Measurements from ENCODE around the gene TMEM273.

The TMEM273 gene

DNA sequence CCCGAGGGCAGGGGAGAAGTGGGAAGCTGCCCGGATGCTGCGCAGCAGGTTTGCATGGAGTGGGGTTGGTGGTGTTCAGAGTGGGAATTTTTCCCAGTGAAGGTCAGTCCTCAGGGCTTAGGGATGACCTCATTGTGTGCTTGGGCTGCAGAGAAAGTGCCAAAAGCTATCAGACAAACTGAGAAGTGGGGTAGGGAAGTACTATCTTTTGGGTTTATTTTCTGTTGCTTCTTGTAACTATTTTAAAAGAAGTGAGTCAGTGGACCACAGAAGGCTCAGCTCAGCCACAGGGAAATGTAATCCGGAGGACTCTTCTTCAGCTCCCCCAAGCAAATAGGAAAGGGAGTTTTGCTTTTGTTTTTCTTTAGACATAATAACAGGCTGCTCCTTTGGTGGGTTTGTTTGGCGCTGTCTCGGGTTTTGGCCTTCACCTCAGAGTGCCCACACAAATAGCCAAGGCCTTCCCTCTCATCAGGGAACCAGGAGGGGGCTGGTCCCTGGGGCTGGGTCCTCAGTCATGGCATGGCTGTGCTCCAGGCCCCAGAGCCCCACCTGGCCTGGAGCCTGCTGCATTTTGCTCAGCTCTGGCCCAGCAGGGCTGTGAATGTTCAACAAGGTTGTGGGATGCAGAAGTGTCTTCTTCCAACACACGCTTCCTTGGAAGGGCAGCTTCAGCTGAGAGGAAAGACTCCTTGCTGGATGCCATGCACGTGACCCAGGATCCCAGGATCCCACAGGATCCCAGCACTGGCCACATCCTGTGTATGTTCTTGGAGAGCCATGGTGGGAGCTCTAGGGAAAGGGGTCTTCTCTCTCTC, 49.0 kb downstream of the TMEM273 start:
- no peak for DNase-seq

DNA sequence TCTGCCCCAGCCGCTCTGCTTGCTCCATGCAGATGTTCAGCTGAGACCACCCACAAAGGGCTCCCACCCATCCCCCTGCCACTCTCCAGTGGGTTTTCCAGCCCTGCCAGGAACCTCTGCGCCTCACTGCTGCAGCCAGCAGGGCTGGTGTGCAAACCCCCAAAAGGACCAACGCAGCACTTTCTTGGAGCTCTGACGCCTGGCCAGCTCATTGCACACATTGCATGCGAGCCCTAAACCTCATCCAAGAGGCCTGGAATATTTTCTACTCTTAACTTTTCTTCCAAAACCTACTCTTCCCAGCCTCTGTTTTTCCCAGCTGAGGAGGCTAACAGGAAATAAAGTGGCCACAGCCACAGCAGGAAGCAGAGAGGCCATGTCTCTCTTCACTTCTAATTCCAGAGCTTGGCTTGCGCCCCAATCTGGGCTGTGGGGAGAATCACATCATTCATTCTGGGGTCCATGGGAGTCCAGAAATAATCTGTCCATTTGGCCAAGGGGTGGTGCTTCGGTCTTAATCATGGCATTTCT, 49.8 kb downstream of the TMEM273 start:
- no peak for DNase-seq

DNA sequence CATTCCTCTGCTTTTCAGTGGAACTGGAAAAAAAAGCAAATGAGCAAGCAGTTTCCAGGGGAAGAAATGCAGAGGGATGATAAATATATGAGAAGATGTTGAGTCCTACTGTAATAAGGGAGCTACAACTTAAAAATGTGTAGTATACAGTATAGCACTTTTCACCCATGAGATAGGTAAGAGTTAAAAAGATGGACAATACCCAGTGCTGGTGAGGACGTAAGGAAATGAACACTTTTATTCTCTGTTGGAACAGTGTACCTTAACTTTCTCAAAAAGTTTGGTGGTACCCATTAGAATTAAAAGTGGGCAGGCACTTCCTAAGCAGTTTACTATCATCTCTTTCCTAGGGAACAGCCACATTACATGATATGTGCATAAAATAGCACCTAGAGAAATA, 51.7 kb downstream of the TMEM273 start:
- no peak for DNase-seq

DNA sequence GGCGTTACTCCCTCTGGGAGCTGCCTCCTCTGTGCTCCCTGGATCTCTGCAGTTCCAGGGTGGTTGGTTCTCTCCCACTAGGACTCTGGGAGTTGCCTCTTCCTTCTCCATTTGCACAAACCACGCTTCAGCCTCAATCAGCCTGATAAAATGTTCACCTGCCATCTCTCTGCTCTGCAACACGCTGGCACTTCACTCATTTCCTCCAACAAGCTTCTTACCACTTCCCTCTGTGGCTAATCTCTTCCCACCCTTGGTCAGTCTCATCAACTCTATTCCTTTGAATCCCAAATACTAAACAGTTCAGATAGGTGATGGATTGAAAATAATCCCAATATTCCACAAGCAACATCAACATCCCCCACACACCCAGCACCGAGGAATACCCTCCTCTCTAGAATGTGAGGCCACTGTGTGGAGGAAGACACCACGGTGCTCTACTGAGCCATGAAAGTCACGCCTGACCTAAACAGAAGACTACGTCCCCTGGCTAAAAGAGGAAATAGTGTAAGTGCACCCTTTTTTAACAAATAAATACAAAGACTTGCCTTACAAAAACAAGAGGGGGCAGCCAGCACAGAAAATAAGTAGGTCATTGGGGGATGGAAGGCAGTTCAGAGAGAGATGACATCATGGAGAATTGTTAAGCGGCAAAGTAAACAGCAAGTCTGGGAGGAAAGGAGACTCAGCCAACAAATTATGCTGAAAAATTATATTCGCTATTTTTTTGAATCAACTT, 52.4 kb downstream of the TMEM273 start:
- no peak for DNase-seq

DNA sequence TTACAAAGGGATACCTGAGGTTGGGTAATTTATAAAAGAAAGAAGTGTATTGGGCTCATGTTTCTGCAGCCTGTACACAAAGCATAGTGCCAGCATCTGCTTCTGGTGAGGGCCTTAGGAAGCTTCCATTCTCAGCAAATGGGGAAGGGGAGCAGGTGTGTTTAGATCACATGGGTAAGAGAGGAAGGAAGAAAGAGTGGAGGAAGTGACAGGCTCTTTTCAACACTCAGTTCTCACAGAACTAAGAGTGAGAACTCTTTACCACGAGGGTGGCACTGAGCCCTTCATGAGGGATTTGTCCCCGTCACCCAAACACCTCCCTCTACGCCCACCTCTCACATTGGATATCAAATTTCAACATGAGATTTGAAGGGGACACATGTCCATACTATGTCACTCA, 53.9 kb downstream of the TMEM273 start:
- DNase-seq = no peak

DNA sequence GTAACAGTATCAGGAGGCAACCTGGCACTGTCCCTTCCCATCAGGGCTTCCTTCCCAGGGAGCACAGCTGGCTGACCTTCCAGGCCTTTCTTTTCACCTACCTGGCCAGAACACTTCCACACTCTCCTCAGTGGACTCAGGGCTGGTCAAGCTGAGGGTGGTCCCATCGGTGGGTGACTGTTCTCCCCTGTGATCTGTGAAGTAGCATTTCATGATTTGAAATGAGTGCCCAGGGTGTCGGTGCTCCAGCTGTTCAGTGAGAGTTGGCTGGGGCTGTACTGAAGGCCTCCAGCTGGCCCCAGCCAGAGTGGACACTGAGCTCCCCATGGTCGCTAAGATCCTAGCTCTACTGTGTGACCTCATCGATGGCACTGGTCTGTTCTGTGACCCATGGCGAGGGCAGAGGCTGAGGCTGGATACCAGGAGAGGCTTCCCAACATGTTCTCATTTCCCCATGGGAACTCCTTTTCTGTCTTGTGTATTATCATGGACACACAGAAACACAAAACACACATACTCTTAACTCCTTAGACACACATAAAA, 54.4 kb downstream of the TMEM273 start, which contains the start of gene FAM170B:
Gene FAM170B, minus strand, starts transcription at position 316 of the 543 bp plus-strand sequence. Its CDS starts 103 bp downstream, at position 213.
- DNase-seq = no peak

DNA sequence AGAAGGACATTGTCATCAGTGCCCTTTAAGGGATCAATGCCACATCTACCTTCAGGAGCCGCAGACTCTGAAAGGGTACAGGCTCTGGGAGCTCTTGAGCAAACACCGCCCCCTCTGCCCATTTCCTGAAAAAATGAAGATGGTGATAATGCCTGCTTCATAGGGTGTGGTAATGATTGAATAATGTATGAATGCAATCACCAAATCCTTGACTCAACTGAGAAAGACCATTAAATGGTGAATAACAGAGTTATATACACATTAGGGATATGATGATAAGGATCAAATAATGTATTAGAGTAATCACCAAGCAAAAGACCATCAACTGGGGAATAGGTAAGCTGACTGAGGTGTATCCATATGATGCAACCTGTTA, 55.8 kb downstream of the TMEM273 start:
- no peak for DNase-seq

DNA sequence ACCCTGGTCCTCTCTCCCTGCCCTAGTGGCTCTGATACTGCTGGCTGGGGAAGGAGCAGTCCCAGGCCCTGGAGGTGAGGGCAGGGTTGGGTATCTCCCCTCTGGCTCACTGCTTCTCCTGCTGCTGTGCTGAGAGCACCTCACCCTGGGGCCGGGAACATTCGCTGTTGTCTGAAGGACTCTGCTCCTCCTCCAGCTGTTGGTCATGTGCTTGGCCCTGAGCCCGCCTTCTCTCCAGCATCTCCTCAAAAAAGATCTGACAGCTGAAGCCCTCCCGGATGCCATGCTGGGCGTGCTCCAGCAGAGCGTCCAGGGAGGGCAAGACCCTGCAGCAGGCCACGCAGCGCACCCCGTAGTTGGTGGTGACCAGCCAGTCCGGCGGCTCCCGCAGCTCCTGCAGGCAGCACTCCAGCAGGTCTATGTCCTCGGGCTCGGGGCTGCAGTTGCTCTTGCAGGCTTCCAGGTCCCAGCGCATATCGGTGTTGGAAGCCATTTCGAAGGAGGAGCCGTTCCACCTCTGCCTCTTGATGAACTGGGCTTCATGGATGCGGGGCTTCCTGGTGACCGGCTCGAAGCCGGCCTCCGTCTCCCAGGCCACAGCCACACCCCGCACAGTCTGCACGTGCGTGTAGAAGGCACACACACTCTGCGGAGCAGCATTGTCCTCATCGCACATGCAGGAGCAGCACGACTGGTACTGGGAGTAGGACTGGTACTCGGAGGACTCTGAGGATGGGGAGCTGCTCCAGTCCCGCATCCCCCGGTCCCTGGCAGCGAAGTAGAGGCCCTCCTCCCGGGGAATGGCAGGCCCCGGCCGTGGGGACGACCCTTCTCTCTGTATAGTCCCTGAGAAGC, 56.5 kb downstream of the TMEM273 start:
- DNase-seq = no peak

DNA sequence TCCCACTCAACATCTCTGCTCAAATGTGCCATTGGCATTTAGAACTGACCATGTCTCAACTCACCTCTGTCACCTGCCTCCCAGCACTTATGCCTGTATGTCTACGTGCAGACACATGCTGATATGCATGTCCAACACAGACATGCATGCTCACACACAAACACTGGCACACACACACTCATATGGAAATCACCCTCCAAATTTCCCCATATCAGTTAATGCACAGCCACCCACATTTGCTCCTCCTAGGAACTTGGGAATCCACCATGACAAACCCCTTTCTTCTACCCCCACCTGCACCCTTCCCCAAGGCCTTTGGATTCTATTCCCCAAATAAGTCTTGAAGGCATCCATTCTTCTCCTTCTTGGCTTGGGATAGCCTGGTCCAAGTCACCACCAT, 58.8 kb downstream of the TMEM273 start:
- no peak for DNase-seq

DNA sequence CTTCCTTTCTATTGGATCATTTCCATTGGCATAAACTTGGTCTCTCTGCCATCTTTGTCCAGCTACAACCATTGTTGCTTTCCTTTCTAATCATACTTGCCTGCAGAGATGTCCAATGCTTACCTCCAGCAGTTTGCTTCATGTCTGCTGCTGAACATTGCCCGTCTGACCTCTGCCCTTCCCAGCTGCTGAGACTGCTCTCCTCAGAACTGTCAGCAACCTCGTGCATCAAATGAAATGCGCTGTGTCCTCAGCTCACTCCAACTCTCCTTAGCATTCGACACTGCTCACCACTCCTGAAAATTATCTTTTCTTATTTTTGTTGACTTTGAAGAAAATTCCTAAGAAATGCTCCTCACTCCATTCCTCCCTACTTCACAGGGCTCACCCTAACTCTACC, 59.3 kb downstream of the TMEM273 start:
- DNase-seq = no peak

DNA sequence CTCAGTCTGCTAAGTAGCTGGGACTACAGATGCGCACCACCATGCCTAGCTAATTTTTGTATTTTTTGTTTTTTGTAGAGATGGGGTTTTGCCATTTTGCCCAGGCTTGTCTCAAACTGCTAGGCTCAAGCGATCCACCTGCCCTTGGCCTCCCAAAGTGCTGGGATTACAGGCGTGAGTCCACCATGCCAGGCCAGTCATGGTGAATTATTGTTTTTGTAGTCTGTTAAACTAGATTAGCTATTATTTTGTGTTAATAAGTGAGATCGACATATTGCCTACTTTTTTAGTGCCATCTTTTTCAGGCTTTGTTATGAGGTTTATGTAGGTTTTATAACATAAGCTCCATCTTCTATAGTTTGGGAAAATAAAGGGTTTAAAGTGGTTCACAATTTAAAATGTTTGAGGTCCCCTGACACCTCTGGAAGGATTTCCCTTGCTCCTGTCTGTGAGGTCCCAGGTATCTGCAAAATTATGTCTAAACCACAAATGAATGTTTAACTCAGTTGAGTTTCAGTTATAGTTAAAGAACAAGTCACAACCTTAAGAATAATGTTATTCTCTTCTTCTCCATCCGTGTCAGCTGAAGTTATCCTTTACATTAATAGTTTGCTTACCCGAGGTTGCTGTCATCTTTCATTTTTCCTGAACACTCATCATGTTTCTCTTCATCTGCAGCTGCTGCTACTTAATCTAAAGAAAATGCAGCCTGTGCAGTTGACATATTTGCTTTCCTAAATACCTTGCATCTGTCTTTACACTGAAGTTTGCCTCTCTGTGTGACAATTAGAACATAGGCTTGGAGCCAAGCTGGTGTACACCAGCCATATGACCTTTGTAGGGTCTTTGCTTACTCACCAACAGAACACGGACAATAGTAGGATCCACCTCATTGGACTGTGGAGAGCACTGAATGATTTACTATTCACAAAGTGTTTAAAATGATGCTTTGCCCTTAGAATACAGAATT, 63.9 kb downstream of the TMEM273 start:
- no peak for DNase-seq

DNA sequence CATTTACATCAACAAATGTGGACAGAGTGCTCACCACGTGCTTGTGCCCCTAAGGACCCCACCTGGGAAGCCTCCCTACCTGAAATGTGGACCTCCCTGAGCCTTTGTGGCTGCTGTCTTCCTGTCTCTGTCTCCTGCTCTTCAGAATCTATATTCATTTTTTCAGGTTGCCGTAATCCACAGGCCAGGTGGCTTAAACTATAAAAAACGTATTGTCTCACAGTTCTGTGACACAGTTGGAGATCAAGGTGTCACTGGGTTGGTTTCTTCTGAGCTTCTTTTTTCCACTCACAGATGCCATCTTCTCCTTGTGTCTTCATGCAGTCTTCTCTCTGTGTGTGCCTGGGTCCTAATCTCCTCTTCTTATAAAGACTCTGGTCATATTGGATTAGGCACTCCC, 67.3 kb downstream of the TMEM273 start:
- DNase-seq = no peak

DNA sequence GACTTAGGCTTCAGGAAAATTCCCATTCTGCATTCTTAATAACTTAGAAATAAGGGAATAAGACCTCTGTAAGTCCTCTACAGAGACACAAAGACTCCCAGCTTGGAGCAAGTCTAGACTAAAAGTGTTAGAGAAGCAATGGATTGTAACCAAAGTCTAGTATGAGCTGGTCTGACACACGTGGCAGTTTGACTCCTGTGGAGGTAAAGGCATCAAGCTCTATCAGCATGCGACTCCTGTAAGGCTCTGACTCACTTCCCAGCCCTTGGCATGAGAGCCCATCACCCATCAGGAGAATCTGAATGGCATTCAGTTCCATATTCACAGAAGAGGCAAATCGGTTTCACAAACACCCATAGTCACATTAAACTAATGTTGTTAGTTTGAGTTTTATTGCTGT, 68.4 kb downstream of the TMEM273 start:
- no peak for DNase-seq

DNA sequence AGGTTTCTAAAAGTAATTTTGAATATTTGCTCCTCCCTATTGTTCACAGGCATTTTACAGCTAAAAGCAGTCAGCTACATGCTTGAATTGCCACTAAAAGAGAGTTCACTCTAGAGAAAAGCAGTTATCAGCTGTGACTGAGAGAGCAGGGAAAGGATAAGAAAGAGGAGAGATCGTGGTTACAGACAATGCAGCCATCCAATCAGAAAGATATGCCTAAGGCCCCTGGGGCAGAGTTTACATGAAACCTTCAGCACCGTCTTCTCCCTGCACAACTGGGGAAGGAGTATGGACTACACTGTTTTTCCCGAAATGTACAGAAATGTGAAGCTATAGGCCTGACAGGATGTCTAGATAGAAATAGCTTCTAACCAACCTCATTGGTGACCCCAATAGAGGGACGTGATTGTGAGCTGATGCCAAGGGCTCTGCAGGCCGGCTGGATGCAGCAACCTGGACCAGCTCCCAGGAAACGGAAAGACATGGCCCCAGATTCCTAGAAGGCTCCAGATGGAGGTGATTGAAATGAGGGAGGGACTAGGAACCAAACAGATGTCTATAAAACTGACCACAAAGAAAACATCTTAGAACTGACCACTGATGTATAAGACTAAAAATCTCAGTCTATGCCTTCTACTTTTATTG, 69.6 kb downstream of the TMEM273 start:
- DNase-seq = no peak

DNA sequence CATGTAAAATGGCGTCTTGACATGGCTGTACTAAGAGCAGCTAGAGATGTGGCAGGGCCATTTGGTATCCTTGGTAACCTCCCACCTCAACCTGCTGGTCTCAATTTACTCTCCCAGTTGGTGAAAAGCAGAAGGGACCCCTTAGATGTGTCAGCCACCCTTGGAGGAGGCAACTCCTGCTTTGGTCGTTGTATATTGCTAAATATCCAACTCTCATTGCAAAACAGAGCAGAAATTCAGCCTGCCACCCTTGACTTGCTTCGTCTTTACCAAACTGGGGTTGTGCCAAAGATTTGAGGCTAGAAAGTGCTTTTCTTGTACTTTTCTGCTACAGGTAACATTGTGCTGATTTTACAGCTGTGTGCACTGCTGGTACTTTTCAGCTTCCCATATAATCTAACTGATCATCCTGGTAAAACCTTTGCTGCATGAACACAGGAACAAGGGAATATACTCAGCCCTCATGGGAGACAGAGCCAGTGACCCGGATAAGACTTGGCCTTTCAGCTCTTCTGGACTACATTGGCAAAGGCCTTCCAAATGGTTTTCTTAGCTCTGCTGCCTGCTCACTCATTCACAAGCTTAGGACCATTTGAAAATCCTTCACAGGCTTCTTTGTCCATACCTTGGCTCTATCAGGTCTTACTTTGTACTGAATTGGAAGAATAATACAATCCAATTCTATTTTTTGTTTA, 70.7 kb downstream of the TMEM273 start:
- no peak for DNase-seq

DNA sequence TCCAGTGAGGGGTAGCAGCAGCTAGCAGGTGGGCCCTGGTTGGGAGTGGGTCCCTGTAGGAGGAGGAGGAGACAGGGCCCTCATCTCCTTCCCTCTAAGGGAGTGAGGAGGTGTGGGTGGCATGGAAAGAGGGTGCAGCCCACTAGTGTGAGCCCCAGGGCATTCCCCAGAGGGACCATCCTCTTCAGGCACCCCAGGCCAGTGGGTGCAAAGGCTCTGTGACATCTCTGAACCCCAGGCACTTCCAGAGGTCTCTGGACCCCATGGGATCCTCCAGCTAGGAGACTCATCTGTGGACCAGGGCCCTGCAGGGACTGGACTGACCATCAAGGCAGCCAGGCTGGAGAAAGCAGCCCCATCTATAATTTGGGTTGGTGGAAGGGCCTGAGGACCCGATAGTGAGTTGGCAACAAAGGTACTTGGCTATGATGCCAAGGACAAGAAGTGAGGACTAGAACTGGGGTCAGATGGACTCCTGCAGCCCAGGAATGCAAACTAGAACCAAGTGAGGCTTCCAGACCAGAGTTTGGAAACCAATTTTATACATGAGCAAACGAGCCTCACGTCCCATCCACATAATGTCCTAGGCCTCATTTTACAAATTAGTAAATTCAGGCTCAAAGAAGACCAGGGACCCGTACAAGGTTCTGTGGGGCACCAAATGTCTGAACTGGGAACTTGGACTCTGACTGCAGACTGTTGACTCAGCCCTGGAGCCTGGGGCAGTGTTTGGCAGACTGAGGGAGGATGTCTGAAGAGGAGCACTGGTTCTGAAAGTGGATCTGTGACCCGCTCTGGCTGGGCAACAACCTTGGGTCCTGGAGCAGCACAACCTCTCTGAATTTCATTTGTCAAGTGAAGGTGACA, 71.4 kb downstream of the TMEM273 start:
- no peak for DNase-seq

DNA sequence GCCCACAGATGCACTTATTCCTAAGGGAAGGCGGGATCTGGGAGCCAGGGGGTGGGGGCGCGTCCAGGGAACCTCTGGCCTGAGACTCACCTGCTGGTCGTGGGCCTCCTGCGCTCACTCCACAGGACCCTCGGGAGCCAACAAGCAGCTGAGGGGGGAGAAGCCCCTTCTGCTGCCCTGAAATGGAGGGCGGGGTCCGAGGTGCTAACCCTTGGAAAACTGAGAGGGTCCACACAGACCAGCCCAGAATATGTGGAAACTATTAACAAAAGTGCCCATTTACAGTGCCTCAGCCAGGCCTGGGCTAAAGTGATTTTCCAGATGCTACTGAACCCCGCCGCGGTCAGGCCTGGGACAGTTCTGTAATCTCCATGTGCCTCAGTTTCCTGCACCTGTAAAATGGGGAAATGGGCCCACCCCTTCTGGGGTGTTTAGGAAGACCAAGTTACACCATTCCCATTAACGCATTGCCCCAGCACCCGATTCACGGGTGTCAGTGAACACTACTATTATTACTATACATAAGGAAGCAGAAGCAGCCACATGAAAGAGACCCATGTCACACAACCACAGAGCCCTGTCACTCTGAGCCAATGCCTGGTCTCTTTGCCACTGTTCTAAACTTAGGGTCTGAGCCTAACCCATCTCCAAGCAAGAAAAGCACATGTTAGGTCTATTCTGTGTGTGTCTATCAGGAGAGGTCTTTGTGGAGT, 72.2 kb downstream of the TMEM273 start:
- no peak for DNase-seq

DNA sequence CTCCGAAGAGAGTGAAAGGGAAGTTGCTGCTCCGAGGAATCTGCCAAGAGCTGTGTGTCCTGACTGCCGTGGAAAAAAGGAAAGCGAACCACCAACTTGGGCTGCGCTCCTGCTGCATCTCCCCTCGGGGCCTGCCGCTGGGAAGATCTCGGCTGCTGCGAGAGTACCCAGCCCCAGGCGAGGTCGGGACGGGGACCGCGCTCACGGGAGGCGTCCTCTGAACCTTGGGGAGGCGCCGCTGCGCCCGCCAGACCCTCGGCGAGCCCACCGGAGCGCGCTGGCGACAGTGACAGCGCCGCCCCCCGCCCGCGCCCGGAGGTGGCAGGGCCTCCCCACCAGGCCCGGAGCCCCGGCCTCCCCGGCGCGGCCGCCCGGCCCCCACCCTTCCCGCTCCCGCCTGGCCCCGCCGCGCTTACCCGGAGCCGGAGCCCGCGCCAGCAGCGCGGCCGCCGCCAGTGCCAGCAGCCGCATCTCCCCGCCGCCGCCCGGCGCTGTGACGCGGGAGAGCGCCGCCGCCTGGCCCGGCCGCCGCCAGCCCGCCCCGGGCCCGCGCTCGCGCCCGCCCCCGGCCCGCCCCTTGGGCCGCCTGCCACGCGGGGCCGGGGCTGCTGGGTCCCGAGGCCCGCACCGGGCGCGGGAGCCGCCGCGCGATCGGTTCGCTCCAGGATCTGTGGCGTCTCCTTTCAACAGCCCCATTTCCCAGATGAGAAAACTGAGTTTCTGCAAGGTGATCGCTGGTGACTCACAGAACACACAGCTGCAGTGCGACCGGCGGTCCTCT, 73.0 kb downstream of the TMEM273 start, which contains the start of gene VSTM4:
Gene VSTM4, minus strand, starts transcription at position 508 of the 781 bp plus-strand sequence. Its CDS starts 37 bp downstream, at position 471.
- DNase-seq = no peak

Data from NCI-H748 treated with DMSO at 0.1 percent for 48 hours (cell line).